Measurements from ENCODE around the gene BEND3. TPM values are rescaled to one million over a fixed set of nuclear protein-coding genes. Genes with fewer than 3 reads are reported as not detected.
A peak's percentile ranks its signal among the peaks of the same experiment; 100 is the strongest.

Gene BEND3
- total RNA-seq, 1 donor from 2014 or later, result 4.2 TPM

- no peak for TF ChIP-seq CTCF (IDR thresholded peaks at IDR 0.05)
- Histone ChIP-seq H3K27me3 (no peaks in the 10 kb centered on the region), H3K9me3 (no peaks in the 10 kb centered on the region), H3K4me1 (no peaks in the 10 kb centered on the region), H3K27ac (no peak overlapping the region), H3K4me3 (no peak overlapping the region), H3K36me3 (no peaks in the 10 kb centered on the region)
- peak in 1 of 2 donors; percentile 53 for DNase-seq (ENCODE audit: low spot score in 2 of 2)
- intact Hi-C loops (cut with DNase I), result no loop called here
Measured at GRCh38 chr6:107105511-107106116, 9.7 kb downstream of the BEND3 start.

- peak in 1 of 2 donors; percentile 41 for DNase-seq (ENCODE audit: low spot score in 2 of 2)
- no peak overlapping the region for H3K27ac ChIP-seq
- no peaks in the 10 kb centered on the region for H3K27me3 ChIP-seq
- H3K9me3 ChIP-seq, result no peaks in the 10 kb centered on the region
- H3K4me3 ChIP-seq, result no peak overlapping the region
- TF ChIP-seq CTCF (IDR thresholded peaks at IDR 0.05), result no peak
- no peaks in the 10 kb centered on the region for H3K4me1 ChIP-seq
- H3K36me3 ChIP-seq, result no peaks in the 10 kb centered on the region
- intact Hi-C loops (cut with DNase I), result no loop called here
Measured at GRCh38 chr6:107103082-107103481, 12.2 kb downstream of the BEND3 start.

GRCh38 chr6:107102414-107102805 lies 12.9 kb downstream of the BEND3 start:
- no peak for TF ChIP-seq CTCF (IDR thresholded peaks at IDR 0.05)
- intact Hi-C loops (cut with DNase I), result no loop called here
- H3K27ac ChIP-seq, result no peak overlapping the region
- H3K27me3 ChIP-seq, result no peaks in the 10 kb centered on the region
- no peak overlapping the region for H3K4me3 ChIP-seq
- H3K9me3 ChIP-seq, result no peaks in the 10 kb centered on the region
- no peak for DNase-seq (ENCODE audit: low spot score in 2 of 2)
- H3K36me3 ChIP-seq, result no peaks in the 10 kb centered on the region
- no peaks in the 10 kb centered on the region for H3K4me1 ChIP-seq

- H3K4me3 ChIP-seq, result no peak overlapping the region
Measured at GRCh38 chr6:107101686-107102413, 13.5 kb downstream of the BEND3 start.

GRCh38 chr6:107101211-107101610 lies 14.1 kb downstream of the BEND3 start:
- Histone ChIP-seq H3K4me3 (no peak overlapping the region), H3K27me3 (no peaks in the 10 kb centered on the region)

More at GRCh38 chr6:107101686-107102413, 13.5 kb downstream of the BEND3 start:
- TF ChIP-seq CTCF (IDR thresholded peaks at IDR 0.05), result no peak
- intact Hi-C loops (cut with DNase I), result no loop called here
- Histone ChIP-seq H3K36me3 (no peaks in the 10 kb centered on the region), H3K27ac (no peak overlapping the region), H3K4me1 (no peaks in the 10 kb centered on the region), H3K27me3 (no peaks in the 10 kb centered on the region), H3K9me3 (no peaks in the 10 kb centered on the region)
- DNase-seq (ENCODE audit: low spot score in 2 of 2), result no peak

More at GRCh38 chr6:107101211-107101610, 14.1 kb downstream of the BEND3 start:
- intact Hi-C loops (cut with DNase I), result no loop called here
- H3K4me1 ChIP-seq, result no peaks in the 10 kb centered on the region
- TF ChIP-seq CTCF (IDR thresholded peaks at IDR 0.05), result no peak
- H3K36me3 ChIP-seq, result no peaks in the 10 kb centered on the region
- H3K27ac ChIP-seq, result no peak overlapping the region
- no peaks in the 10 kb centered on the region for H3K9me3 ChIP-seq
- DNase-seq (ENCODE audit: low spot score in 2 of 2), result no peak

All from ascending aorta (tissue), 2 donors.